Measurements from ENCODE around the gene OR51B5.

- TF ChIP-seq ZFP37 (CRISPR knock-in tag; IDR thresholded peaks at IDR 0.05; ENCODE audit: borderline replicate concordance): no peak
- TF ChIP-seq HNF4A (CRISPR knock-in tag; IDR thresholded peaks at IDR 0.05): no peak
- TF ChIP-seq, protein P1, sequence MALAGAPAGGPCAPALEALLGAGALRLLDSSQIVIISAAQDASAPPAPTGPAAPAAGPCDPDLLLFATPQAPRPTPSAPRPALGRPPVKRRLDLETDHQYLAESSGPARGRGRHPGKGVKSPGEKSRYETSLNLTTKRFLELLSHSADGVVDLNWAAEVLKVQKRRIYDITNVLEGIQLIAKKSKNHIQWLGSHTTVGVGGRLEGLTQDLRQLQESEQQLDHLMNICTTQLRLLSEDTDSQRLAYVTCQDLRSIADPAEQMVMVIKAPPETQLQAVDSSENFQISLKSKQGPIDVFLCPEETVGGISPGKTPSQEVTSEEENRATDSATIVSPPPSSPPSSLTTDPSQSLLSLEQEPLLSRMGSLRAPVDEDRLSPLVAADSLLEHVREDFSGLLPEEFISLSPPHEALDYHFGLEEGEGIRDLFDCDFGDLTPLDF (CRISPR knock-in tag; IDR thresholded peaks at IDR 0.05): no peak
- TF ChIP-seq SOX5 (CRISPR knock-in tag; IDR thresholded peaks at IDR 0.05; ENCODE audit: borderline replicate concordance): no peak
- TF ChIP-seq ZNF274 (CRISPR knock-in tag; IDR thresholded peaks at IDR 0.05): no peak
Observed at GRCh38 chr11:5383576-5383975, 40.3 kb upstream of the OR51B5 start, which contains the start of gene OR51M1.

All from HepG2 (cell line).